CD4-positive, alpha-beta T cell treated with Interleukin-15 for 4 hours (primary cell): Measurements from ENCODE around the gene SPATA17.
"Not testable (repeated sequence)": the region's sequence is repeated elsewhere in the genome, so short reads cannot be mapped to it uniquely, and the experiment has no call there.

Source experiments
- DNase-seq: peaks from one replicate; pipeline ENCODE4 v3.0.0-alpha.2; 2020; ENCODE audit warnings: low spot score

SPATA17 gene

GRCh38 chr1:217674028-217674729 is 43.0 kb downstream of the SPATA17 start:
- DNase-seq = no peak

- no peak for DNase-seq
Observed at GRCh38 chr1:217681806-217682205, 50.7 kb downstream of the SPATA17 start.

- no peak for DNase-seq
Observed at GRCh38 chr1:217687511-217687910, 56.4 kb downstream of the SPATA17 start.

- DNase-seq = not testable (repeated sequence)
Observed at GRCh38 chr1:217696140-217696539, 65.0 kb downstream of the SPATA17 start.

GRCh38 chr1:217703326-217703725 is 72.2 kb downstream of the SPATA17 start:
- DNase-seq = no peak

- no peak for DNase-seq
Observed at GRCh38 chr1:217712925-217713597, 81.9 kb downstream of the SPATA17 start.

GRCh38 chr1:217715681-217716080 is 84.5 kb downstream of the SPATA17 start:
- no peak for DNase-seq

GRCh38 chr1:217717959-217718358 is 86.8 kb downstream of the SPATA17 start:
- DNase-seq = no peak

GRCh38 chr1:217718873-217719272 is 87.7 kb downstream of the SPATA17 start:
- DNase-seq = no peak

GRCh38 chr1:217721692-217722091 is 90.5 kb downstream of the SPATA17 start:
- DNase-seq = no peak

- no peak for DNase-seq
Observed at GRCh38 chr1:217734973-217735372, 103.8 kb downstream of the SPATA17 start.

GRCh38 chr1:217747156-217747769 is 116.1 kb downstream of the SPATA17 start:
- DNase-seq = no peak

GRCh38 chr1:217769768-217770167 is 138.6 kb downstream of the SPATA17 start:
- DNase-seq = no peak

GRCh38 chr1:217770918-217771317 is 139.8 kb downstream of the SPATA17 start:
- DNase-seq = no peak

GRCh38 chr1:217776693-217777092 is 145.5 kb downstream of the SPATA17 start:
- DNase-seq = no peak

GRCh38 chr1:217781056-217781455 is 149.9 kb downstream of the SPATA17 start:
- DNase-seq = no peak

- DNase-seq = no peak
Observed at GRCh38 chr1:217791091-217791490, 159.9 kb downstream of the SPATA17 start.

GRCh38 chr1:217805792-217806191 is 174.6 kb downstream of the SPATA17 start:
- no peak for DNase-seq

- no peak for DNase-seq
Observed at GRCh38 chr1:217812175-217812574, 181.0 kb downstream of the SPATA17 start.

GRCh38 chr1:217813031-217813430 is 181.9 kb downstream of the SPATA17 start:
- DNase-seq = no peak

- no peak for DNase-seq
Observed at GRCh38 chr1:217837691-217838090, 206.5 kb downstream of the SPATA17 start.

GRCh38 chr1:217839161-217839560 is 208.0 kb downstream of the SPATA17 start:
- no peak for DNase-seq

GRCh38 chr1:217846733-217847132 is 215.6 kb downstream of the SPATA17 start:
- DNase-seq = no peak
